NK-92 (cell line): ENCODE measurements around the gene TRIO.

Experiments
- DNase-seq: peaks from one replicate; lab custom pipeline; 2025; ENCODE audit not compliant: unreplicated experiment; lab: John Stamatoyannopoulos, UW

TRIO gene

GRCh38 chr5:14281746-14282181 is 138.6 kb downstream of the TRIO start:
- no peak for DNase-seq

DNA sequence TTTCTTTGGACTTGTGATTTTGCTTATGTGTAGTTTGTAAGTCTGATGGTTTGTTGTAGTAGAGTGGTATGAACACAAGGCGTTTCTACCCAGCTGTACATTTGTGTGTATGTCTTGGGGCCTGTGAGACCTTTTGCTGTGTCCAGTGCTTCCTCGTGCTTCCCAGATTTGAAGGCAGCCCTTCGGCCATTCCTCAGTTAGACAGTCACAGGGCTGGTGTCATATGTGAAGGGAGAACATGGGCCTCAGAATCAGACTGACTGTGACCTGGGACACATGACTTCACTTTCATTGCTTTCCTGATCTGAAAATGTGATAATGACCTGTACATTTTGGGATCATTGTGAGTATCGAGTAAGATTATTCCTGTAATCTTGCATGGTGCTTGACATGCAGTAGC is 140.0 kb downstream of the TRIO start:
- DNase-seq, result no peak

DNA sequence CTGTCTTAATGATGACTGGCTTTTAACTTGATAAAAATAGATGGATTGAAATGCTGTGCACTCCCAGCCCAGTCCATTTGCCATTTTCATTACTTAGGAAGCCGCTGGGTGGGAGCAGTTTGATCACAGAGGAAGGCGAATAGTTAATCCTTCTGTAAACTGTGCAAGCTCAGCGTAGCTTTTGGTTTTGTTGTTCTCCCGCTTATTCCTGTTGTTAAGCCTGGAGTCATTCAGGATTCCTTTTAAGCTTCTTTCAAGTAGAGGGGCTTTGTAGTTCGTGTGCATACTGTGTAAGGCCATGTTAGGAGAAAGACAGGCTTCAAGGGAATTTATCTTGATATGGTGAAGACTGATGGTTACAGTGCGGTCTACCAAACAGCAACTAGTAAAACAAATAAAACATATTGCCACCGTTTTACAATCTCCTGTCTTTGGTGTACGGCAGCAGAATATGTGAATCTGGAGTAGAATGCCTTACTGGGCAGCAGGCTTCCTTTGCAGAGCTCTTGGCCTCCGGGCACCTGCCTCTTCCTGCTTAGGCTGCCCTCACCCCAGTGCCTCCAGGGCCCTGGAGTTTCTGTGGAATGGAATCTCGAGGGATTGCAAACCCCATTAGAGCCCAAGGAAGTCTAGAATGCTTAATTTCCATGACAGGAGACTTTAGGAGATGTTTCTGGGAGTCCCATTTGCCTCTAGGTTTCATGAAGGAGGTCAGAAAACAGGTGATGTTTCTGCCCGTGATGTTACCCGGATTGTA is 141.4 kb downstream of the TRIO start:
- DNase-seq, result no peak

GRCh38 chr5:14286007-14286406 is 142.9 kb downstream of the TRIO start:
- DNase-seq, result no peak

DNA sequence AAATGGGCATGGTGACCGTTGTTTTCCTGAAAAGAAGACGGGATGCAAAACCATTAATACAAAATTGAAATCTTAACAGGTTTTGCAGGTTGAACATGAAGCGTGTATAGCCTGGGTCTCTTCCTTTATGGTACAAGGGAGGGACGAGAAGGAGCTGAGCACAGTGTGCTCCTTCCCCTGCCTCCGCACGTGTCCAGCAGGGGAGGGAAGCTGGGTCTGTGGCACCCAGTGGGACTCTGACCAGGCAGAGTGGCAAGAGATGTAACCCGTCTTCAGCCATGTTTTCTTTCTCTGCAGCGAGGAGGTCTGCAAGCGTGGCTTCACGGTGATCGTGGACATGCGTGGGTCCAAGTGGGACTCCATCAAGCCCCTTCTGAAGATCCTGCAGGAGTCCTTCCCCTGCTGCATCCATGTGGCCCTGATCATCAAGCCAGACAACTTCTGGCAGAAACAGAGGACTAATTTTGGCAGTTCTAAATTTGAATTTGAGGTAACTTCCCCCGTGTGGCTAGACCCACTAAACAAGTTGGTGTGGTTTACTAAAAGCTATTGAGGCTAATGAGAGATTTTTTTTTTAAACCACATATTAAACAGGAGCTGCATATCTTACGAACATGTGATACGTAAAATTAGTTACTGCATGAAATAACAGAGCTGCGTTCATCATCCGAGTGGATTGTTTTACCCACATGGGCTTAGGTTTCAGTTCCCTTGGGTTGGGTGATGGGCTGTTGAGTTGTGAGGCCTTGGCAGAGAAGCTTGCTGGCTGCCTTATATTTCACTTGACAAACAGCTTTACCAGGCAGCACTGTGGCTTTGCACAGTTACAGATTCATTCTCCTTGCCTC is 143.7 kb downstream of the TRIO start:
- no peak for DNase-seq

- DNase-seq, result no peak
These were observed 149.9 kb downstream of the TRIO start for GRCh38 chr5:14292766-14293658.

GRCh38 chr5:14295610-14296009 is 152.5 kb downstream of the TRIO start:
- no peak for DNase-seq

- DNase-seq, result no peak
These were observed 153.6 kb downstream of the TRIO start for GRCh38 chr5:14296533-14297331.

- no peak for DNase-seq
These were observed 154.6 kb downstream of the TRIO start for GRCh38 chr5:14297697-14298096.

DNA sequence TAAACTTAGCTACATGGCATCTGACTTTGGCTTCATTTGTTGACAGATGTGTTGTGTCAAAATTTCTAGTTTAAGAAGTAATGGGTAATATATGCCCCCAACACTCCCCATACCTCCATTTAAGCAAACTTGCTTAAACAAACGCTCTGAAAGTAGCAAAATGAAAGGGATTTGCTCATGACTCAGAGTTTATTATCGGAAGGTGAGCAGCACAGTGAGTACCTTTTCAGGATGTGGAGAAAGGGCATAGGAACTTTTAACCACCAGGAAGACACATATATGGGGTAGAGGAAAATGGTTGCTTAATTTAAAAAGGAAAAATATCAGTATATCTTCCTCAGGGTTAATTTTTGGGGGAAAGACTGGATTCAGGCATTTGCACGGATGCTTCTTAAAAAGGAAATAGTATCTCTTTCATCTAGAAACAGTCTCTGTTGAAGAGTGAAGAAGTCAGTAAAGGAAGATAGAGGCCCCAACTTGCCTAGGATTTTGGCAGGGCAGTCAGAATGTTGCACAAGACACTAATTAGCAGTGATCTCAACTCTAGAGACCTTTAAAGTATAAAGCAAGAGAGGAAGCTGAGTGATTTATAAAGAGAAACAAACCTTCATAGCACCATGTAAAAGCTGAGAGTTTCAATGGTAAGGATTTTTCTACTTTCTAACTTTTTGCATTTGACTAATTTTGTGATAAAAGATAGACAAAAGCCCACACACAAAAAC is 155.1 kb downstream of the TRIO start:
- DNase-seq, result no peak

DNA sequence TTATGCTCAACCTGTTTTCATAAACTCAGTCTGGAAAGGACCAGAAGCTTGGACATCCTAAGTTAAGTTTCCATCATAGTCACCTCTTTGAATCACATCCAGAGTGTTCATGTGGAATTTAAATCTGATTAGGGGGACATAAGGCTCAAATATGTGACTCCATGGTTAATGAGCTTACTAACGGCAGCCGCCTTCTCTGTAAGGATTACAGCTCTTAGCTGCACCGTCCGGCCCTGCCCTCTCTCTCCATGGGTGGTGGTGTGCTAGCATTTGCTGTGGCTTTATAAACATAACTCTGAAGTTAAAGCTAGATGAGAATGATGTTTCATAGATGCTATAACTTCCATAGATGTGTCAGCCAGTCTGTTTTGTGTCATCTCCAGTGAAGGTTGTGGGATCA is 156.5 kb downstream of the TRIO start:
- DNase-seq, result no peak

- DNase-seq, result no peak
These were observed 158.0 kb downstream of the TRIO start for GRCh38 chr5:14301186-14301585.

GRCh38 chr5:14302330-14302729 is 159.2 kb downstream of the TRIO start:
- no peak for DNase-seq

GRCh38 chr5:14305045-14305444 is 161.9 kb downstream of the TRIO start:
- DNase-seq, result no peak

DNA sequence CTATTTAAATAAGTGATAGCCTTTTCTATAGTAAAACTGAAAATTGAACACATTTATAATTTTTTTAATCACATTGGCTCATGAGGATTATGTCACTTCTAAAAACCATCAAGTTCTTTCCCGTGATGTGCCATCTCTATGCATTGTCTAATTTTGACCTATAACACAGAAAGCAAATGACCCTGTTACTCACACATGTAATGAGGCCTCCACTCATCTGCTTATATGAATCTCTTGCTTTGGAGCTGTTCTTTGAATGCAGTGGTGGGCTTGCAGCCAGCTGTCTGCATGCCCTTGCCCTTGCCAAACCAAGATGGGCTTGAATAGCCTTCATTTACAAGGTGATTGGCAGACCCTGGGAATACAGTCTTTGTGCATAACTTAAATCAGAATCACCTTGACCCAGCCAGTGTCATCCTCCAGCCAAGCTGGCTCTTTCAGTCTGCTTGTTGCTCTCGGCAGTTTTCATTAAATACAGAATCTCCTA is 163.2 kb downstream of the TRIO start:
- no peak for DNase-seq

DNA sequence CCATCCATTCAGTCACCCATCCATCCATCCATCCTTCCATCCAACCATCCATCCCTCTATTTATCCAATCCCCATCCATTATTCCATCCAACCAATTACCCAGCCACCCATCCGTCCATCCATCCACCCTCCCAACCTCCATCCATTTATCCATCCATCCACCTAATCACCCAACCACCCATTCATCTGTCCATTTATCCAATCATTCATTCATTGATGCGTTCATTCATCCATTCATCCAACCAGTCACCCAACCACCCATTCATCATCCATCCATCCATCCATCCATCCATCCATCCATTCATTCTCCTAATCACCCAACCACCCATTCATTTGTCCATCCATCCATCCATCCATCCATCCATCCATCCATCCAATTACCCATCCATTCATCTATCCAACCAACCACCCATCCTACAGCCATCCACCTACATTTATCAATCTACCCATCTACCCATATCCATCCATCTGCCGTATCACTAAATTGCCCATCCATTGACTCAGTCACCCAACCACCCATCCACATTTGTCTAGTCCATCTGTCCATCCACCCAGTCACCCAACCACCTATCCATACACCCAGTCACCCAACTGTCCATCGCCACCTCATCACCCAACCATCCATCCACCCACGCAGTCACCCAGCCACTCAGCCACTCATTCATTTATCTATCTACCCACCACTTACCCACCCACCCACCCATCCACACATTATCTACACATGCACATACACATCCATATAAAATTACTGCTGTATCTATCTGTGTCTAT is 165.4 kb downstream of the TRIO start:
- no peak for DNase-seq

GRCh38 chr5:14309199-14309598 is 166.1 kb downstream of the TRIO start:
- DNase-seq, result no peak

- no peak for DNase-seq
These were observed 166.9 kb downstream of the TRIO start for GRCh38 chr5:14309878-14310531.
